ENCODE results near the gene LRRFIP2.

Gene LRRFIP2

GRCh38 chr3:37181756-37182155, 7.4 kb upstream of the LRRFIP2 start:
- ChIA-PET POLR2A (ENCODE audit: low non-redundant PET) (interaction anchor here (0.5 to 0.7 kb wide), 2 partner anchors 73 to 177 kb away, joined by 3 to 4 read pairs; no protein-coding TSS in a partner anchor), CTCF (interaction anchor here (0.6 kb wide), 1 partner anchor 120 kb away, joined by 3 read pairs; no protein-coding TSS in a partner anchor)
- H3K27ac ChIP-seq, result peak overlapping the region; percentile 75
- no peak for TF ChIP-seq CTCF (conservative IDR thresholded peaks at IDR 0.05; ENCODE audit: low read depth)
- no peak for DNase-seq (ENCODE audit: low spot score)

- CTCF ChIA-PET, result no interaction called here
- DNase-seq (ENCODE audit: low spot score), result no peak
- POLR2A ChIA-PET (ENCODE audit: low non-redundant PET), result no interaction called here
- no peak for TF ChIP-seq CTCF (conservative IDR thresholded peaks at IDR 0.05; ENCODE audit: low read depth)
- H3K27ac ChIP-seq, result no peak overlapping the region
Observed at GRCh38 chr3:37179144-37179967, 5.0 kb upstream of the LRRFIP2 start.

GRCh38 chr3:37173806-37174205, 576 bp downstream of the LRRFIP2 start:
- DNase-seq (ENCODE audit: low spot score), result no peak
- TF ChIP-seq CTCF (conservative IDR thresholded peaks at IDR 0.05; ENCODE audit: low read depth), result no peak
- H3K27ac ChIP-seq, result no peak overlapping the region
- ChIA-PET CTCF (no interaction called here), POLR2A (ENCODE audit: low non-redundant PET) (no interaction called here)

GRCh38 chr3:37171144-37171543, 3.2 kb downstream of the LRRFIP2 start:
- POLR2A ChIA-PET (ENCODE audit: low non-redundant PET), result no interaction called here
- no peak for DNase-seq (ENCODE audit: low spot score)
- no peak for TF ChIP-seq CTCF (conservative IDR thresholded peaks at IDR 0.05; ENCODE audit: low read depth)
- H3K27ac ChIP-seq, result peak overlapping the region; percentile 40; the same call in 1 of the 2 replicates
- CTCF ChIA-PET, result interaction anchor here (0.6 to 1.0 kb wide), 3 partner anchors 22 to 349 kb away, joined by 4 to 7 read pairs (median 7); no protein-coding TSS in a partner anchor

- ChIA-PET POLR2A (ENCODE audit: low non-redundant PET) (no interaction called here), CTCF (interaction anchor here (0.7 to 1.0 kb wide), 2 partner anchors 43 to 348 kb away, joined by 4 to 7 read pairs; no protein-coding TSS in a partner anchor)
- DNase-seq (ENCODE audit: low spot score), result no peak
- TF ChIP-seq CTCF (conservative IDR thresholded peaks at IDR 0.05; ENCODE audit: low read depth), result no peak
- peak overlapping the region; percentile 40; the same call in 1 of the 2 replicates for H3K27ac ChIP-seq
Observed at GRCh38 chr3:37170513-37170912, 3.9 kb downstream of the LRRFIP2 start.

GRCh38 chr3:37170060-37170459, 4.3 kb downstream of the LRRFIP2 start:
- POLR2A ChIA-PET (ENCODE audit: low non-redundant PET), result no interaction called here
- TF ChIP-seq CTCF (conservative IDR thresholded peaks at IDR 0.05; ENCODE audit: low read depth), result no peak
- no peak overlapping the region for H3K27ac ChIP-seq
- CTCF ChIA-PET, result no interaction called here
- DNase-seq (ENCODE audit: low spot score), result no peak

All from RWPE1 (cell line).